Erythroblast (primary cell): ENCODE data around the gene ABHD12.

Source experiments
- GATA1 ChIP-seq: IDR thresholded peaks from 2 replicates; pipeline ENCODE4 v1.6.1; 2011; ENCODE audit warnings: low read depth, mild to moderate bottlenecking, control low read depth, low read length, moderate library complexity
- POLR2A ChIP-seq: IDR thresholded peaks from 2 replicates; pipeline ENCODE4 v1.6.1; 2011; ENCODE audit warnings: mild to moderate bottlenecking, low read length

GRCh38 chr20:25272223-25273000 is 118.2 kb downstream of the ABHD12 start:
- TF ChIP-seq POLR2A: no peak
- TF ChIP-seq GATA1: no peak
